Right cardiac atrium (tissue), 5 donors: ENCODE results near the gene OR5K2. TPM values are rescaled to one million over a fixed set of nuclear protein-coding genes. Genes with fewer than 3 reads are reported as not detected.

Experiments used
- ATAC-seq, 2 donors: fragments of 200-7000 bp; cut with Tn5 transposase; one replicate each; pipeline versions ENCODE4 v1.8.0 to v1.9.1; 2020; ENCODE audit warnings: moderate library complexity in 2 of 2, mild to moderate bottlenecking in 1 of 2
- DNase-seq, 3 donors: peaks; one replicate each; pipeline ENCODE4 v3.0.0-alpha.2; 2020
- H3K27ac ChIP-seq: one replicate; pipeline ENCODE4 v1.5.1; 2013; ENCODE audit warnings: mild to moderate bottlenecking, low read length, control low read depth, moderate library complexity
- H3K27me3 ChIP-seq: one replicate; pipeline ENCODE4 v1.6.1; 2013; ENCODE audit not compliant: control insufficient read depth, insufficient read depth
- H3K4me1 ChIP-seq: one replicate; pipeline ENCODE4 v1.6.1; 2013; ENCODE audit warnings: low read length; ENCODE audit not compliant: control insufficient read depth, insufficient read depth
- H3K4me3 ChIP-seq: one replicate; pipeline ENCODE4 v1.5.1; 2013; ENCODE audit warnings: low read length, control low read depth
- H3K9me3 ChIP-seq: one replicate; pipeline ENCODE4 v1.6.1; 2013; ENCODE audit warnings: low read length; ENCODE audit not compliant: control insufficient read depth
- WGBS: extraction: QIAGEN DNeasy Blood & Tissue Kit; methylation state at CpG from one replicate; pipeline ENCODE4 v1.1.7; 2013; 5-methylcytosine and 5-hydroxymethylcytosine counted together
- intact Hi-C, 4 donors: fragments of 100-400 bp; cut with DNase I; formaldehyde crosslinking; loops; one replicate each; pipeline versions ENCODE4 v1.11.0 to v1.14.0; 2022 to 2023
- polyA plus RNA-seq: library from polyadenylated mRNA; stranded (reverse); fragments of 200-250 nt; gene quantifications from one replicate; pipeline ENCODE4 v1.2.3, GENCODE V29; 2013
- total RNA-seq, 4 donors: library from RNA; stranded (reverse); fragmentation: NEBNext Ultra II Directional; extraction: Animal tissue kit (Norgen Biotek cat#: 25700); gene quantifications; one replicate each; pipeline ENCODE4 v1.2.1, GENCODE V29; 2021
- donor health status: healthy with polysubstance abuse.
- donor health status: DM: no; HTN: yes; CAD: no.
- donor health status: DM: no; HTN: no; CAD: no.
- donor health status: DM: no; HTN: yes; CAD: no; lungs with severe emphysema.
- donor health status: DM: yes; HTN: yes; CAD: no.

OR5K2 gene
- total and polyA plus RNA-seq, 5 donors: not detected

- DNase-seq: no peak
- intact Hi-C loops: no loop called here
- Histone ChIP-seq H3K9me3 (no peaks in the 10 kb centered on the region), H3K4me1 (no peaks in the 10 kb centered on the region), H3K27me3 (no peaks in the 10 kb centered on the region), H3K27ac (no peak overlapping the region), H3K4me3 (no peak overlapping the region)
- WGBS: 92% methylated on average over 6 of the region's 6 CpGs
- ATAC-seq: no peak
These were observed 39.1 kb downstream of the OR5K2 start for GRCh38 chr3:98536456-98537017.

GRCh38 chr3:98540346-98540745 is 42.9 kb downstream of the OR5K2 start:
- Histone ChIP-seq H3K9me3 (no peaks in the 10 kb centered on the region), H3K4me3 (no peak overlapping the region), H3K27ac (no peak overlapping the region), H3K27me3 (no peaks in the 10 kb centered on the region), H3K4me1 (no peaks in the 10 kb centered on the region)
- intact Hi-C loops: no loop called here
- DNase-seq: no peak
- ATAC-seq: no peak
- 83% methylated on average over 3 of the region's 3 CpGs for WGBS

GRCh38 chr3:98541695-98542094 is 44.2 kb downstream of the OR5K2 start:
- no peak for ATAC-seq
- Histone ChIP-seq H3K4me3 (no peak overlapping the region), H3K27me3 (no peaks in the 10 kb centered on the region), H3K4me1 (no peaks in the 10 kb centered on the region), H3K27ac (no peak overlapping the region), H3K9me3 (no peaks in the 10 kb centered on the region)
- intact Hi-C loops: no loop called here
- DNase-seq: no peak
- WGBS: 95% methylated on average over 1 of the region's 1 CpG

- no peaks in the 10 kb centered on the region for H3K9me3 ChIP-seq
- intact Hi-C loops: no loop called here
- H3K27me3 ChIP-seq: no peaks in the 10 kb centered on the region
- ATAC-seq (no peak), DNase-seq (no peak)
- H3K4me1 ChIP-seq: no peaks in the 10 kb centered on the region
- no peak overlapping the region for H3K27ac ChIP-seq
- 86% methylated on average over 1 of the region's 1 CpG for WGBS
- H3K4me3 ChIP-seq: no peak overlapping the region
These were observed 45.1 kb downstream of the OR5K2 start for GRCh38 chr3:98542623-98543022.

GRCh38 chr3:98545940-98546339 is 48.5 kb downstream of the OR5K2 start:
- intact Hi-C loops: no loop called here
- Histone ChIP-seq H3K9me3 (no peaks in the 10 kb centered on the region), H3K27ac (no peak overlapping the region), H3K27me3 (no peaks in the 10 kb centered on the region), H3K4me1 (no peaks in the 10 kb centered on the region), H3K4me3 (no peak overlapping the region)
- 80% methylated on average over 5 of the region's 5 CpGs for WGBS
- DNase-seq (no peak), ATAC-seq (no peak)

Other genes with a start within 250 kb of the OR5K2 start
- gene OR5H6, start 233.4 kb upstream of the OR5K2 start, total RNA-seq: not detected
- gene OR5H6, start 233.4 kb upstream of the OR5K2 start, polyA plus RNA-seq: not detected
- gene OR5H2, start 215.2 kb upstream of the OR5K2 start, total RNA-seq: not detected
- not detected for gene OR5H2, start 215.2 kb upstream of the OR5K2 start, polyA plus RNA-seq
- not detected for gene OR5K4, start 143.8 kb upstream of the OR5K2 start, total RNA-seq
- not detected for gene OR5K4, start 143.8 kb upstream of the OR5K2 start, polyA plus RNA-seq
- not detected for gene OR5K3, start 107.0 kb upstream of the OR5K2 start, total RNA-seq
- gene OR5K3, start 107.0 kb upstream of the OR5K2 start, polyA plus RNA-seq: not detected
- gene OR5K1, start 34.5 kb upstream of the OR5K2 start, total RNA-seq: not detected
- gene OR5K1, start 34.5 kb upstream of the OR5K2 start, polyA plus RNA-seq: not detected
- 100 to 1,000 TPM in 1 of 4 donors, 10 to 100 TPM in 3; 93.4 to 103 (median 96.9) TPM for gene CLDND1, start 25.2 kb downstream of the OR5K2 start, total RNA-seq
- 64.0 TPM for gene CLDND1, start 25.2 kb downstream of the OR5K2 start, polyA plus RNA-seq
- gene GPR15, start 34.3 kb downstream of the OR5K2 start, total RNA-seq: not detected
- gene GPR15, start 34.3 kb downstream of the OR5K2 start, polyA plus RNA-seq: not detected
- gene CPOX, start 95.9 kb downstream of the OR5K2 start, total RNA-seq: 10 to 100 TPM in 3 of 4 donors, 1 to 10 TPM in 1; 7.8 to 13.4 (median 11.5) TPM
- gene CPOX, start 95.9 kb downstream of the OR5K2 start, polyA plus RNA-seq: 10.3 TPM